GM12873 (cell line): ENCODE measurements around the gene MYO3B.

Experiments used
- CTCF ChIP-seq: IDR thresholded peaks from 2 replicates; pipeline ENCODE4 v1.5.1; 2012; ENCODE audit warnings: low read depth, mild to moderate bottlenecking, moderate library complexity, low read length, control low read depth; ENCODE audit not compliant: insufficient read depth; ENCODE audit errors: missing control alignments

Gene MYO3B

GRCh38 chr2:170428868-170429267 lies 250.9 kb downstream of the MYO3B start:
- no peak for TF ChIP-seq CTCF

- no peak for TF ChIP-seq CTCF
These were observed 254.9 kb downstream of the MYO3B start for GRCh38 chr2:170432823-170433222.

GRCh38 chr2:170433448-170433847 lies 255.5 kb downstream of the MYO3B start:
- TF ChIP-seq CTCF: no peak

GRCh38 chr2:170434900-170435621 lies 257.1 kb downstream of the MYO3B start:
- no peak for TF ChIP-seq CTCF

- no peak for TF ChIP-seq CTCF
These were observed 258.4 kb downstream of the MYO3B start for GRCh38 chr2:170436077-170436943.

- no peak for TF ChIP-seq CTCF
These were observed 268.1 kb downstream of the MYO3B start for GRCh38 chr2:170446078-170446477.

GRCh38 chr2:170449034-170449433 lies 271.1 kb downstream of the MYO3B start:
- TF ChIP-seq CTCF: no peak
